MV-4-11 (cell line): ENCODE data around the gene KCTD10.

Source experiments
- DNase-seq: peaks from one replicate; lab custom pipeline; 2025; lab: John Stamatoyannopoulos, UW

Gene KCTD10

GRCh38 chr12:109477185-109477962 lies at the start of gene KCTD10, which contains the start of gene UBE3B:
KCTD10 (minus strand) TSS chr12:109477300; CDS start chr12:109477262, 38 bp downstream.
UBE3B (plus strand) TSS chr12:109477634; CDS start chr12:109483552, 5,918 bp downstream.
- peak; percentile 75 for DNase-seq

DNA sequence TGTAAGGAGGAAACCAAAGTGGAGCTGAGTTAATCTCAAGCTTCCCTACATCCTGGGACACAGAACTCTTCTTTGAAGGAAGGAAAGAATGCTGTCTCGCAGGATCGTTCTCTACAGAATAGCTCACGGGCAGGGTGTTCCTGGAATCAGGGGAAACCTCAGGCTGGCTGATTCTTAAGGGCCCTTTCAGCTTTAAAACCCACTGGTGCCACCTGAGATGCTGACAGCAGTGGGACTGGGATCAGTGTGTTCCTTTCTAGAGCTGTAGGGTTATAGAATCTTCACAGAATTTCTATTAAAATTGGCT lies 48.1 kb upstream of the KCTD10 start:
- no peak for DNase-seq

DNA sequence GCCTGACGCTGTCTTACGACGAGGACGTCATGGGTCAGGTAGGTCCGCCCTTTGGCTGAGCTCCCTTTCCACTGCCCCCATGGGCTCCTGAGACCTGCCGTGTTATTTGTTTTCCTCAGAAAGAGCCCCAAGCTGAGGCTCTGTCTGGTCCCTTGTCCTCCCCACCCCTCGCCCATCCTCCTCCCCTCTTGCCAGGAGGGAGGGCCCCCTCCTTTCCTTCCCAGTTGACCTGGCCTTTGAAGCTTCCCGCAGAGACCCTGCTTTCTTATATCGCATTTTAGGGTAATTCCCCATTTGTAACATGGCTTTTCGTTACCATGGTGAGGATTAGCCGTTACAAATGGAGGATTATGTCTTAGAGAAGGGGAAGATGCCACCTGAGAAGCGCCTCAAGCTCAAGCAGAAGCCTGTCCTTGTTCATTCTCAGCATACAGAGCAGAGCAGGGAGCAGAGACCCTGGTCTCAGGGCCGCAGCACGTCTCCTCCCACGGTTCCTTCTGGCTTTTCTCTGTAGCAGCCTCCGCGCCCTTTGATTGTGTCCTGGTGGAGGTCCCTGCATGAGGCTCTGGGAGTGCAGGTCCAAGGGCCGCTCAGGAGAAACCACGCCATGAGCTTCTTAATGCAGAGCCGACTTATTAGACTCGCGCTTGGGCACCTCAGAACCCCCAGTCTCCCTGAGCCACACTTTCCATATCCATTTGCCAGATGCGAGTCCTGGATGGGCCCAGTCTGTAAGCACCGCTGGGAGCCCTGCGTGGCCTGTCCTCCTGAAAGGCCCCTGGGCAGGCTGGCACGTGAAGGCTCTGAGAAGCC lies 47.6 kb upstream of the KCTD10 start:
- DNase-seq, result no peak

- DNase-seq, result no peak
These were observed 46.4 kb upstream of the KCTD10 start for GRCh38 chr12:109523504-109523903.

DNA sequence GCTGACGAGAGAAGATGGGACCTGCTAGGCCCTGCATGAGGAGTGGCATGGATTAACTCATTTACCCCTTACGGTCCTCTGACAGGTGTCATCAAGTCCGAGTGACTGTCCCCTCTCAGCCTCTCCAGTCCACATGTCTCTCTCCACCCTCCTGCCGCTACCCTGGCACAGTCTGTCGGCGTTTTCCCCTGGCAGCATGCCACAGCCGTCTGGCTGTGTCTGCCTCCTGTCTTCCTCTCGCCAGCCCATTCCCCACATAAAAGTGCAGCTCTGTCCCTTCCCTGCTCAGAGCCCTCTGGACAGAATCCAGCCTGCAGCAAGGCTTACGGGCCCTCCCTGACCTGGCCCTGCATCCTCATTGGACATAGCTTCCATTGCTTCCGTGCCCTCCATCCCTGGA lies 46.0 kb upstream of the KCTD10 start:
- no peak for DNase-seq

DNA sequence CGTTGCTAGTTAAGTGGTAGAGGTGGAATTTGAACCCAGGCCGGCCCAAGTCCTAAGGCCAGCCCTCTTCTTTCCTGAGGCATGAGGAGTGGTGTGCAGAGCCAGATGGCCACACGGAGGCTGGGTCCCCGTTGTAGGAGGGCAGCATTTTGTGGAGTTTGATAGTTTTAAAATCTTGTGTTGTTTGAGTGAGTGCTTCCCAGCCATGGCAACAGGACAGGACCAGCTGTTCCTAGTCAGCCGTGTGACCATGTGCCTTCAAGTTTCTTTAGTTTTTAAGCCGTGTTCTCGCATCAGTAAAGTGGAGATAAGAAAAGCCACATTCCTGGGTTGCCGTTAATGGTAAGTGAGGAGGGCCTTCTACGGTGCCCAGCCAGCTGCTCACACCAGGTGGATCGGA lies 44.7 kb upstream of the KCTD10 start:
- no peak for DNase-seq

DNA sequence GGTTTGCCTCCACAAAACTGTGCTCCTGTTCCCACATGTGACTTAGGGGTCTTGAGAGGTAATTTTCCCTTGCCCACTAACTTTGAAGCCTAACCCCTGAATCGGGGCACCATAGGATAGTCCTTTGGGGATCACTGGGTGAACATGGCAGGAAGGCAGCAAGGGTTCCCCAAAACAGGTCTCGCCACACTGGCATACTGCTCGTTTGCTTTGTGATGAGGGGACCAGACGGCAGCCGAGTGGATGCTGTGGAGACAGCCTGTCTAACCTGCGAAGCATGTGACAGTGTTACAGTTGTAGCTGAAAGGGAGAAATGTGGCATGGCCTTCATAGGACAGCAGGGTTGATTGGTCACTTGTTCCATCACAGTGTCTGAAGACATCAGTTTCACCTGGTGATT lies 42.7 kb upstream of the KCTD10 start:
- DNase-seq, result no peak

DNA sequence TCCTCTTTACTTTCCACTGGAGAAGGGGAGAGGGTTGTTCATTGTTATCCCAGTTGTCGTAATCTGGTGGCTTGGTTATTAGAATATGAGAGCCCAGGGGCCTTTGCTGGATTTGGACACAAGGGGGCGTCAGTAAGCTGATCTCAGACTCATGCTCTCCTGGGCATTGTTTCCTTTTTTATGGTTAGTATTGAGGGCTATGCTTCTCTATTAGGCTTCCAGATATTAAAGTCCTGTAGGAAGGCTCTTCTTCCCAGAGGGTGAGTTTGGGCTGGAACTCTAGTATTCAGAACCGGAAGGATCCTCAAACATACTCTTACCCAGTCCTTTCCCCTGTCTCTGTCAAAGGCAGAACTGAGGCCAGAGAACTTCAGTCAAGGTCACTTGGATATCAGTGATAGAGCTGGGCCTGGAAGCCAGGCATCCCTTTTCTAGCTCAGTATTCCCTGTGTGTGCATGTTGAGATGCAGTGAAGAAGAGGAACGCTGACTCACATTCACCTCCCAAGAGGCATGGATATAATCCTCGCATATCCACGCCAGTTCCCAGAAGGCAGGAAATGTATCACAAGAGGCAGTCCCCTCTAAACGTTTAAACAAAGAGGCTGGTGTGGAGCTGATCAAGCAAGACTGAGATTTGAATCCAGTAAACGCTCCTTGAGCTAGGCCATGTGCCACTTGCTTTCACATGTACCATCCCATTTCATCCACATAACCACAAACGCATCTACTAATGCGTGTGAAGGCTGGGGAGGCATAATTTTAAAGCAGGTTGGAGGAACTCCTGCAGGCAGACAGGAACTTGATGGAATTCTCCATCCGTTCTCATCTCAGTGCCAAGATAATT lies 41.9 kb upstream of the KCTD10 start:
- peak; percentile 35 for DNase-seq

DNA sequence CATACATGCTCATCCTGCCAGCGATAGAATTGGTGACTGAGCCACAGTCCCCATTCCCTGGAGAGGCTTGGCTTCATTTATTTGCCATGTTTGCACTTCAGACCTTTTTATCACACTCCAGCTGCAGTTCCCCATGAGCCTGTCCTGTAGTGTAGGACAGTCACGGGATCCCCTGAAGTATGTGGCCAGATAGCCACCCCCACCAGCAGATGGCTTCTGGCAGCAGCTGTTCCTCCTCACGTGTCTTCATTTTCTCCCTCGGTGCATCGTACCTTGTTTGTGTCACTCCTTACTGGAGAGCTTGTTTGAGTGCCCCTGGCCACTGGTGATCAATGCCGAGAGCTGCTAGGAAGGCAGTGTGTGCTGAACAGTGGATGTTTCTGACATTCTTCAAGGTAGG lies 40.5 kb upstream of the KCTD10 start:
- no peak for DNase-seq

GRCh38 chr12:109513977-109514376 lies 36.9 kb upstream of the KCTD10 start:
- DNase-seq, result no peak

- DNase-seq, result no peak
These were observed 36.0 kb upstream of the KCTD10 start for GRCh38 chr12:109513051-109513450.

DNA sequence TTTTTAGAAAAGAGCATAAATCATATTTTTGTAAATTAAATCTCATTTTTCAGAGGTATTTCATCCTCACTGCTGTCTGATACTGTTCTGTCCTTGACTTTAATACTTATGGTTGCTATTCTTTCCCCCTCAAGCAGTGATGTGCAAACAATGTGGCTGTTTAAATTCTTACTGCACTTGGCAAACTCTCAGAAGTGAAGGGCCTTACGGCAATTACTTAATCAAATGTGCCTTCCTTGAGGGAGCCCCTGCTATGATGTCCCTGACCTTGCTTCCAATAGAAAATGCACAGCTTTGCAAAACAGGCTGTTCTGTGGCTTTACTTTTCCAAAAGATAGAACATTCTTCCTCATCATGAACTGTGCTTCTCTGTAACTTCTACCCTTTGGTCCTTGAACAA lies 35.5 kb upstream of the KCTD10 start:
- no peak for DNase-seq

DNA sequence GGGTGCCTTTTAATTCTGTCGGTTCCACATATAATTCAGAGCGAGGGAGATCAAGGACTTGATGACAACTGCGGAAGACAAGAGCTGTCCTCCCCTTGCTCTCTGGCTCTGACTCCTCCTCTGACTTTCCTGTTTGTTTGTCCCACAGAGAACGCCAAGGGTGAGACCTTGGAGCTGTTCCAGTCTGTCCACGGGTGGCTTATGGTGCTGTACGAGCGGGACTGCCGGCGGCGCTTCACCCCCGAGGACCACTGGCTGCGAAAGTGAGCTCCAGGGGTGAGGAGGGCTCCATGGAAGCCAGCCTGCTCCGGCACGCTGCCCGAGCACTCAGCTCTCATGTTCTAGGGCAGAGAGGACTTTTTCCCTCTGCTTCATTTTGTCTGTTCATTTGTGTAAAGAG lies 33.1 kb upstream of the KCTD10 start:
- DNase-seq, result no peak

- no peak for DNase-seq
These were observed 27.0 kb upstream of the KCTD10 start for GRCh38 chr12:109504068-109504467.

DNA sequence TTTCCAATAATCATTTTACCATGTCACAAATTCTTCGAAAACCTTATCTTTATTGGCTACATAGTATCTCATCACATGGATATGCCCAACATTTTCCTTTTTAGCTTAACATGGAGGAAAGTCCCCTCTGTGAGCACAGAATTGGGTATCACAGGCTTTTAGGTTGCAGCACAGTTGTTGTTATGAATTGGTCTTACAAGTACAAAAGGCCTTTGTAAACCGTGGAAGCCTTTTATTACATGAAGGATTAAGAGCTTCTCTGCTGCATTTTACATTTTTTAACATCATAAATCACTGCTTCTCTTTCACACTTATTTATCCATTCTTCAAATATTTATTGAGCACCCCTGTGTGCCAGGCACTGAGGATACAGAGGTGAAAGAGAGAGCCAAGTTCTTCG lies 26.5 kb upstream of the KCTD10 start:
- DNase-seq, result no peak

DNA sequence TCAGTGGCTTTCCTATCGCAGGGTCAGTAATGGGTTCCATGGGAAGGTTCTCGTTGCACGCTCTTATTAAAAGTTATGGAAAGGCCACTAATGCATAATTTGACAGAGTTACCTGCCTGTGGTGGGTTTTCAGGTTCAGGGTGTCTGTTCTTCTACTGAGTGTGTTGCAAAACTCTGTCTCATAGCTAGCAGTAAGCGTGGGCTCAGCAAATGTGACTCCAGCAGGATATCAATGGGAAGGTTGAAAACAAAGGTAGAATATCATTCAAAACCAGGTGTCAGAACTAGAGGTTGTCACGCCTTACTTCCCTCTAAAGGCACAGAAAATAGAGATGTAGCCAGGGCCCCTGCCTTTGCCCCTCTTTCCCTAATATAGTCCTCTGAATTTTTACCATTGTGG lies 25.2 kb upstream of the KCTD10 start:
- DNase-seq, result no peak

GRCh38 chr12:109501299-109501698 lies 24.2 kb upstream of the KCTD10 start:
- no peak for DNase-seq

DNA sequence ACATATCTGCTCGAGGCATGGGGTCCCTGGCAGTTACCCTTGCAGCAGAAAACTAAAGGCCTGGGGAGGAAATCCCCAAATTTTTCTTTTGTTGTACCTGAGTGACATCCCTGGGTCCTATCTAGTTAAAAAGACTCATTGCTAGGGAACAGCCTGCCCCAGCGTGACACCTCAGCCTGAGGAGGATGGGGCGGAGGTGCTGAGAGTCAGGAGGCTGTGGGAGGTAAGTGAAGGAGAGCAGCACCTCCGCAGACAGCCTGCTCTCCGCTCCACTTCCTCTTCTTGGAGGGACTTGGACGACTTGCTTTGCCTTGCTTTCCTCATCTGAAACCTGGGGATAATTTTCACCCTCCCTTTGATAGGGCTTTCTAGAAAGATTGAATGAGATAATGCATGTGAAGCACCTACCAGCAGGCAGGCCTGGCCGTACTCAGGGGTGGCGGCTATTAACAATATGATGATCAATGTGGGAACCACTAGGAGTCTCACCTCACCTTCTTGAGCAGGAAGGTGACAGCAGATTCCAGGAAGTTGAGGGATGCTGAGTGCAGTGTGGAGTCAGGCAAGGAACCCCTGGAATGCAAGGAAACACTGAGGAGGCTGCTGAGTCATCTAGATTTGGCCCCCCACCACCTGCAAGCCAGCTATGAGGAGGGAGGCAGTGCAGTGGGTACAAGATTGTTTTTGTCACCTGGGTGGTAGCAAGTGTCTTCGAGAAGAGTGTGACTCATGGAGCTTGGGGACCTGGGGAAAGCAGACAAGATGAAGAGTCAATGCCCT lies 23.5 kb upstream of the KCTD10 start:
- no peak for DNase-seq

GRCh38 chr12:109497675-109498074 lies 20.6 kb upstream of the KCTD10 start:
- no peak for DNase-seq

DNA sequence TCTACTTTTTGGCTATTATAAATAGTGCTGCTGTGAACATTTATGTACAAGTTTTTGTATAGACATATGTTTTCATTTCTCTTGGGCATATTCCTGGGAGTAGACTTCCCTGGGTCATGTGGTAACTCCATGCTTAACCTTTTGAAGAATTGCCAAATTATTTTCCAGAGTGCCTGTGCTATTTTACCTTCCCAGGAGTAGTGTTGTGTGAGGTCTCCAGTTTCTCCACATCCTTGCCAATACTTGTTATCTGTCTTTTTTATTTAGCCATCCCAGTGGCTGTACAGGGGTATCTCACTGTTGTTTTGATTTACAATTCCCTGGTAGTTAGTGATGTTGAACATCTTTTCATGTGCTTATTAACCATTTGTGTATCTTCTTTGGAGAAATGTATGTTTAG lies 19.2 kb upstream of the KCTD10 start:
- DNase-seq, result no peak

- no peak for DNase-seq
These were observed 17.9 kb upstream of the KCTD10 start for GRCh38 chr12:109495012-109495411.
